ELF-1 (cell line): Measurements from ENCODE around the gene PRODH.
"Not testable (repeated sequence)": the region's sequence is repeated elsewhere in the genome, so short reads cannot be mapped to it uniquely, and the experiment has no call there.

ENCODE experiments used
- DNase-seq: peaks from one replicate; pipeline ENCODE4 v3.0.0-alpha.2; 2016; ENCODE audit warnings: low read depth, low spot score

Gene PRODH

DNA sequence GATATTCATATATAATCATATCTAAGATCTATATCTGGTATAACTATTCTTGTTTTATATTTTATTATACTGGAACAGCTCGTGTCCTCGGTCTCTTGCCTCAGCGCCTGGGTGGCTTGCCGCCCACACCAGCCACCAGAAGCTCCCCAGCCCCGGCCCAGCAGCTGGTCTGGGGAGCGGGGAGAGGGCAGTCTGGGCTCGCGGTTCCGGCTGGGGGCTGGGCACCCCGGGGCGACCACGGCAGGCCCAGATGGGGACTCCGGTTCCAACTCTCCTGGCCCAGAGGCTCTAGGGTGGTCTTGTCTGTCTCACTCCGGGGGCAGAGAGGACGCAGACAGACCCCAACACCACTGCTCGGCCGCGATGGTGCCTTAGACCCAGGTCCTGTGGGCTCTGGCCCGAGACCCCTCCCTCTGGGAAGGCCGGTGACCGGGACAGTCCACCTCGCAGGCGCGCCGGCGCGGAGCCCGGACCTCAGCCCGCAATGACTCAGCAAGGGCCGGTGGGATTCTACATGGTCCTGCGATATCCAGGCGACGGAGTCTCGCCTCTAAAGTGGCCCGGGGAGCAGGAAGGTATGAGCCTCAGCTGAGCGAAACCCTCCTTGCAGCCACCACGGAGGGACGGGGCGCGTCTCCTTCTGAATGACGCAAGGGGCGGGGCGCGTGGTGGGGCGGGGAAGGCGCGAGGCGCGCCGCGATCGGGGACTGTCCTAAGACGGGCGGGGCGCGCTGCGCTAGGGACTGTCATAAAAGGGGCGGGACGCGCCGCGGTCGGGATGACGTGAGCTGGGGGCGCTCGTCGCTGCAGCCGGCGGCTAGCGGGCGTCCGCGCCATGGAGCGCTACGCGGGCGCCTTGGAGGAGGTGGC lies 30.3 kb downstream of the PRODH start, which contains the start of gene DGCR6:
Gene DGCR6, plus strand, starts transcription at position 781 of the 870 bp plus-strand sequence. Its CDS starts 55 bp downstream, at position 836.
- no peak for DNase-seq

- not testable (repeated sequence) for DNase-seq
Measured at GRCh38 chr22:18896037-18896657, 39.9 kb downstream of the PRODH start.

DNA sequence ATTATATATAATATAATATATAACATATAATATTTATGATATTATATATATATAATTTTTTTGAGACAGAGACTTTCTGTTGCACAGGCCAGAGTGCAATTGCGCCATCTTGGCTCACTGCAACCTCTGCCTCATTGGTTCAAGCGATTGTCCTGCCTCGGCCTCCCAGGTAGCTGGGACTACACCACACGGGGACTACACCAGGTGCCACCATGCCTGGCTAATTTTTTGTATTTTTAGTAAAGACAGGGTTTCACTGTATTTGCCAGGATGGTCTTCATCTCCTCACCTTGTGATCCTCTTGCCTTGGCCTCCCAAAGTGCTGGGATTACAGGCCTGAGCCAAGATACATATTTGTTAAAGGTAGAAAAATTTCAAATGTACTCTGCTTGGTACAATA lies 42.3 kb downstream of the PRODH start:
- not testable (repeated sequence) for DNase-seq

DNA sequence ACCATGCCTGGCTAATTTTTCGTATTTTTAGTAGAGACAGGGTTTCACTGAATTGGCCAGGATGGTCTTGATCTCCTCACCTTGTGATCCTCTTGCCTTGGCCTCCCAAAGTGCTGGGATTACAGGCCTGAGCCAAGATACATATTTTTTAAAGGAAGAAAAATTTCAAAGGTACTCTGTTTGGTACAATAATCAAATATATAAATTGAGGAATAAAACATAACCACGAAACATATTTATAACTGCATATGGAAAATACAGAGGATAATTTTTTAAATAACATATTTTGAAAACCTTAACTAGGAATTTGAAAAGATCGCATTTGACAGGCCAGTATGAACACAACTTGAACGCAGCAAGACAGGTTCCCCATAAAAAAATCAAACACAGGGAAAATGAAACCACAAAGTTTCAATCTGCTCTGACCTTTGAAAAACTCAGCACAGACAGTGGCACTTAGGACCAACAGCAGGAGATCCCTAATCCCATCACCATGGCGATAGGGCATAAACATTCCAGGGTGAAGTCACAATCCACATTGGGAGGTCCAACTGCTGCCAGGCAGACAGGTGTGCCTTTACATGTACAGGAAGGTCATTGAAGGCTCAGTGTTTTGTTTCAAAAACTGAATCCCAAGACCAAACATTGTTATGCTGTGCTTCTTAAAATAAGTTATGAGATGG lies 45.4 kb downstream of the PRODH start:
- not testable (repeated sequence) for DNase-seq

- DNase-seq = no peak
Measured at GRCh38 chr22:18888115-18888514, 48.0 kb downstream of the PRODH start.

GRCh38 chr22:18884465-18884864 lies 51.6 kb downstream of the PRODH start:
- not testable (repeated sequence) for DNase-seq

- DNase-seq = not testable (repeated sequence)
Measured at GRCh38 chr22:18881260-18881659, 54.8 kb downstream of the PRODH start.
